Renal pelvis (tissue), 4 donors: Measurements from ENCODE around the gene SIRPA. TPM values are rescaled to one million over a fixed set of nuclear protein-coding genes. Genes with fewer than 3 reads are reported as not detected.

Experiments used
- DNase-seq: peaks from one replicate; pipeline ENCODE4 v3.0.0-alpha.2; 2013
- polyA plus RNA-seq, 3 donors: library from polyadenylated mRNA; unstranded; fragments of 120-200 nt; gene quantifications; one replicate each; pipeline ENCODE4 v1.2.1, GENCODE V29; 2013; ENCODE audit not compliant: insufficient read length in 3 of 3

SIRPA gene
- polyA plus RNA-seq, 3 donors, result 28.1 to 29.9 (median 28.5) TPM

DNA sequence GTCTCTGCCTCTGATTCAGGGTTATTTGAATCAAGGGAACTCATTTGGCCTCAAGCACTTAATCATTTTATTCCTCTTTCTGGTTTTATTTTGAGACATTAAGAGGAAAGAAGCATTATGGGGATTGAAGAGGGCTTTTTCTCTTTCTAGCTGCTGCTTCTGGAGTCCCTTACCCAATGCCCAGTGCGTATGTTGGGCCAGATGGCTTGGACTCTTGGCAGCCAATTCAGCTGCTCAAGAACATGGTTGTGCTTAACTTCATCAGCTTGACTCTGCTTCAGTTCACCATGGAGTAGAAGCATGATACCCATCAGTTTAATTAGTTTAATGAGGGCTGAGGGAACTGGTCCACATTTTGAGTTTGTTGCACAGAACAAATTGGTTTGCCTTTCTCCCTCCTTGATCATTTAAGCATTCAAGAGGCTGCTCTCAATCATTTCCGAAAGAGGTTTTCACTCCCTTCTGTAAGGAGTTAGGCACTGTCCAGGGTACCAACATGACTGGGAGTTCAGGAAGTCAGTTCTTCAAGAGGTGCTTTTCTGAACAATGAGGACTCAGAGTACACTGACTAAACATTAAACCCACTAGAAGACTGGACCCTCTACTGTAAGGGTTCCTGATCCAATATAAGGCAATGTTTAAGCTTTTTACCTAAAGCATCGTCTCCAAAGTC, 84.0 kb downstream of the SIRPA start:
- DNase-seq, result no peak

DNA sequence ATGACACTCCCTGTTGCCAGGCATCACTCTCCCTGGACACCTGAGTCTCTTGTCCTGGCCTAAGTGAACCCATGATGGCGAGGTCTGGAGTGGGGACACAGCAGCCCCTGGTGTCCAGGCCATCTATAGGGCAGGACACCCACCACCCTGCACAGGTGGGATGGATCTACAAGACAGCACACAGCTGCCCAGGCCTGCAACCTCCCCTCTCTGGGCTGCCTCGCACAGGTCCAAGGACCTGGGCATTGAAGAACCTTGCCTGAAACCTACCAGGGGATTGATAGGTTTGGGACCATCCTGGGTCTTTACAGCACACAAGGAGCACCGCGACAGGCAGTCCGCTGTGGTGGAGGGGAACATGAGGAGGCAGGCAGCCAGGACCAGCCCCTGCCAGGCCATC, 87.5 kb downstream of the SIRPA start:
- no peak for DNase-seq

- no peak for DNase-seq
These were observed 88.1 kb downstream of the SIRPA start for GRCh38 chr20:1983301-1983700.

- DNase-seq, result no peak
These were observed 92.6 kb downstream of the SIRPA start for GRCh38 chr20:1987826-1988225.

Other genes with a start within 250 kb of the SIRPA start
- gene SIRPG, start 237.6 kb upstream of the SIRPA start, polyA plus RNA-seq, result not detected
- under 1 TPM; 0.34 to 0.55 (median 0.41) TPM for gene PDYN, start 98.7 kb downstream of the SIRPA start, polyA plus RNA-seq
- 10 to 100 TPM; 18.6 to 21.4 (median 18.8) TPM for gene STK35, start 206.4 kb downstream of the SIRPA start, polyA plus RNA-seq